Natural killer cell (primary cell): Measurements from ENCODE around the gene DCX. TPM values are rescaled to one million over a fixed set of nuclear protein-coding genes. Genes with fewer than 3 reads are reported as not detected.

Source experiments
- ATAC-seq, 3 donors: fragments of 150-1000 bp in 2 of 3; fragments of 200-7000 bp in 1 of 3; cut with Tn5 transposase; 1 replicate in 1 of 3; 2 replicates in 2 of 3; pipeline ENCODE4 v1.10.0; 2021; ENCODE audit warnings: mild to moderate bottlenecking in 2 of 3, moderate library complexity in 2 of 3
- DNase-seq, 2 donors: peaks; one replicate each; pipeline versions ENCODE4 v3.0.0 to v3.0.0-alpha.2; 2013 to 2021; ENCODE audit warnings: mixed read lengths in 1 of 2
- H3K27ac ChIP-seq: one replicate; pipeline ENCODE4 v1.5.1; 2013; ENCODE audit warnings: mild to moderate bottlenecking, low read length
- H3K27me3 ChIP-seq: one replicate; pipeline ENCODE4 v1.6.1; 2013; ENCODE audit warnings: low read length; ENCODE audit not compliant: control insufficient read depth, insufficient read depth
- H3K36me3 ChIP-seq: one replicate; pipeline ENCODE4 v1.6.1; 2013; ENCODE audit warnings: low read length; ENCODE audit not compliant: control insufficient read depth, insufficient read depth
- H3K4me1 ChIP-seq: one replicate; pipeline ENCODE4 v1.6.1; 2013; ENCODE audit warnings: low read length; ENCODE audit not compliant: control insufficient read depth, insufficient read depth
- H3K4me3 ChIP-seq: one replicate; pipeline ENCODE4 v1.5.1; 2013; ENCODE audit warnings: low read length
- H3K9me3 ChIP-seq: one replicate; pipeline ENCODE4 v1.6.1; 2013; ENCODE audit warnings: low read length; ENCODE audit not compliant: control insufficient read depth, insufficient read depth
- H3K27ac Mint-ChIP-seq, 2 donors: one replicate each; pipeline ENCODE4 v1.8.0; 2022; ENCODE audit warnings: mild to moderate bottlenecking in 2 of 2, mixed read lengths in 2 of 2, moderate library complexity in 1 of 2
- H3K27me3 Mint-ChIP-seq, 2 donors: one replicate each; pipeline ENCODE4 v1.8.0; 2022; ENCODE audit warnings: low read depth in 2 of 2, mixed read lengths in 2 of 2
- H3K36me3 Mint-ChIP-seq: one replicate; pipeline ENCODE4 v1.8.0; 2022; ENCODE audit warnings: mixed read lengths
- H3K4me1 Mint-ChIP-seq, 2 donors: one replicate each; pipeline ENCODE4 v1.8.0; 2022; ENCODE audit warnings: mixed read lengths in 2 of 2
- H3K4me3 Mint-ChIP-seq: one replicate; pipeline ENCODE4 v1.8.0; 2022; ENCODE audit warnings: mild to moderate bottlenecking, moderate library complexity, mixed read lengths
- H3K9me3 Mint-ChIP-seq, 2 donors: one replicate each; pipeline ENCODE4 v1.8.0; 2022; ENCODE audit warnings: mixed read lengths in 2 of 2
- WGBS: methylation state at CpG from one replicate; pipeline ENCODE4 v1.1.7; 2013; ENCODE audit warnings: missing lambda C conversion rate; ENCODE audit not compliant: insufficient coverage; 5-methylcytosine and 5-hydroxymethylcytosine counted together
- intact Hi-C: fragments of 100-400 bp; cut with micrococcal nuclease; formaldehyde crosslinking; loops from one replicate; pipeline ENCODE4 v1.14.2; 2022
- total RNA-seq, 4 donors: library from RNA; stranded (reverse); fragments of 120-200 nt in 1 of 4; gene quantifications; one replicate each; pipeline versions ENCODE4 v1.2.3 to v1.2.4, GENCODE V29; 2013 to 2022
- TF ChIP-seq, protein P1 (sequence below): fragments of 200-600 bp; IDR thresholded peaks from one replicate; pipeline ENCODE4 v1.8.0; 2022; ENCODE audit warnings: antibody characterized with exemption

Gene DCX
- total RNA-seq, 3 donors from 2014 or later (not counting 1 experiment from before 2014, with no cell fraction given): not detected

- Histone ChIP-seq H3K9me3 (no peaks in the 10 kb centered on the region), H3K36me3 (no peaks in the 10 kb centered on the region), H3K27me3 (no peaks in the 10 kb centered on the region), H3K27ac (no peak overlapping the region), H3K4me1 (no peaks in the 10 kb centered on the region), H3K4me3 (no peak overlapping the region)
- intact Hi-C loops: no loop called here
- no peak overlapping the region for H3K27ac Mint-ChIP-seq
- DNase-seq (no peak), ATAC-seq (no peak)
- H3K4me3 Mint-ChIP-seq: no peak overlapping the region
- no CpG with 5 or more reads among the region's 3 CpGs for WGBS
- peaks cover 0 to 14% of the 10 kb centered on the region in 2 donors for H3K27me3 Mint-ChIP-seq
- no peaks in the 10 kb centered on the region for H3K9me3 Mint-ChIP-seq
- no peaks in the 10 kb centered on the region for H3K4me1 Mint-ChIP-seq
- no peaks in the 10 kb centered on the region for H3K36me3 Mint-ChIP-seq
- TF ChIP-seq, protein P1, sequence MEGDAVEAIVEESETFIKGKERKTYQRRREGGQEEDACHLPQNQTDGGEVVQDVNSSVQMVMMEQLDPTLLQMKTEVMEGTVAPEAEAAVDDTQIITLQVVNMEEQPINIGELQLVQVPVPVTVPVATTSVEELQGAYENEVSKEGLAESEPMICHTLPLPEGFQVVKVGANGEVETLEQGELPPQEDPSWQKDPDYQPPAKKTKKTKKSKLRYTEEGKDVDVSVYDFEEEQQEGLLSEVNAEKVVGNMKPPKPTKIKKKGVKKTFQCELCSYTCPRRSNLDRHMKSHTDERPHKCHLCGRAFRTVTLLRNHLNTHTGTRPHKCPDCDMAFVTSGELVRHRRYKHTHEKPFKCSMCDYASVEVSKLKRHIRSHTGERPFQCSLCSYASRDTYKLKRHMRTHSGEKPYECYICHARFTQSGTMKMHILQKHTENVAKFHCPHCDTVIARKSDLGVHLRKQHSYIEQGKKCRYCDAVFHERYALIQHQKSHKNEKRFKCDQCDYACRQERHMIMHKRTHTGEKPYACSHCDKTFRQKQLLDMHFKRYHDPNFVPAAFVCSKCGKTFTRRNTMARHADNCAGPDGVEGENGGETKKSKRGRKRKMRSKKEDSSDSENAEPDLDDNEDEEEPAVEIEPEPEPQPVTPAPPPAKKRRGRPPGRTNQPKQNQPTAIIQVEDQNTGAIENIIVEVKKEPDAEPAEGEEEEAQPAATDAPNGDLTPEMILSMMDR: no peak
Observed at GRCh38 chrX:111360839-111361238, 51.2 kb downstream of the DCX start.

GRCh38 chrX:111355523-111356115 lies 56.4 kb downstream of the DCX start:
- no peak overlapping the region for H3K27ac Mint-ChIP-seq

DNA sequence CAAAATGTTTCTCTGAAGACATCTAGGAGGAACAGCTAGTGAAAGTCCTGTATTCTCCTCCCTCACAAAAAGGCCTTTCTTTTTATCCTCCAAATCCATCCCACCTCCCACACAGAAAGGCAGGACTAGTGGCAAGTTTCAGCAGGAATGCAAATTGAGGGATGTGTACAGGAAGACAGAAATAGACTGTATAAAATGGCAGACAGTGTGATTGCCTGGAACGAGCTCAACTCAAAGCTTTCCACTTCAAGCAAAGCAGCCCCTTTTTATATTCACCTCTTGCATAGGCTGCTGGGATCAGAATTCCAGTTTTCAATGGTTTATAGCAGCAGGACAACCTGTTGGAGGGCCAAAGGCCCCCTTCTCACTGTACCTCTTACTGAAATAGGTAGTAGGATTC lies 57.5 kb downstream of the DCX start:
- no peaks in the 10 kb centered on the region for H3K36me3 ChIP-seq
- no peaks in the 10 kb centered on the region for H3K27me3 ChIP-seq
- H3K27ac ChIP-seq: no peak overlapping the region
- 50% methylated on average over 1 of the region's 1 CpG for WGBS
- no peak for DNase-seq
- ATAC-seq: no peak
- TF ChIP-seq, protein P1: no peak
- H3K9me3 ChIP-seq: no peaks in the 10 kb centered on the region
- no peaks in the 10 kb centered on the region for H3K4me1 ChIP-seq
- Mint-ChIP-seq H3K4me3 (no peak overlapping the region), H3K27ac (no peak overlapping the region), H3K9me3 (peaks cover 0 to 6% of the 10 kb centered on the region in 2 donors), H3K27me3 (peaks cover 0 to 14% of the 10 kb centered on the region in 2 donors), H3K4me1 (no peaks in the 10 kb centered on the region), H3K36me3 (no peaks in the 10 kb centered on the region)
- intact Hi-C loops: no loop called here
- H3K4me3 ChIP-seq: no peak overlapping the region

More at GRCh38 chrX:111355523-111356115, 56.4 kb downstream of the DCX start:
- Histone ChIP-seq H3K4me1 (no peaks in the 10 kb centered on the region), H3K27ac (no peak overlapping the region), H3K4me3 (no peak overlapping the region), H3K9me3 (no peaks in the 10 kb centered on the region), H3K36me3 (no peaks in the 10 kb centered on the region), H3K27me3 (no peaks in the 10 kb centered on the region)
- TF ChIP-seq, protein P1: no peak
- ATAC-seq (no peak), DNase-seq (no peak)
- Mint-ChIP-seq H3K27me3 (peaks cover 0 to 14% of the 10 kb centered on the region in 2 donors), H3K4me1 (no peaks in the 10 kb centered on the region), H3K36me3 (no peaks in the 10 kb centered on the region), H3K9me3 (peaks cover 0 to 4% of the 10 kb centered on the region in 2 donors), H3K4me3 (no peak overlapping the region)
- intact Hi-C loops: no loop called here
- no CpG with 5 or more reads among the region's 2 CpGs for WGBS

DNA sequence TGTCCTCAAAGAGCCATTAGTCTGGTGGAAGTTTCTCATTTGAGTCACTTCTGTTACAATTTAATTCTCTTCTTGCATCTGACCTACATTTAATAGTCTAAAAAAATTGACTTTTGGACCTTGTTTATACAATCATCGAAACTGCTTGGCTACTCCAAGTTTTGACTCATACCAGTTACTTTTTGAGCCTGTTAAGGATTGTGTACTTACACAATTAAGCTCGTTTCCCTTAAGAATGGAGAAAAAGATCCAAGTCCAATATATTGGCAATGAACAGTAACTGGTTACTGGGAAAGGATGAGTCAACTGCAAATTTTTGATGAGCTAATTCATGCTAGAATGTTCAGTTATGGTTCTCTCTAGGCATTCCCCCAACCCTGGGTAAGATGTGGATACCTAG lies 58.2 kb downstream of the DCX start:
- 83% methylated on average over 2 of the region's 2 CpGs for WGBS
- H3K36me3 Mint-ChIP-seq: no peaks in the 10 kb centered on the region
- no peak for ATAC-seq

More for the DNA sequence above, 58.2 kb downstream of the DCX start:
- intact Hi-C loops: no loop called here
- H3K4me1 Mint-ChIP-seq: no peaks in the 10 kb centered on the region
- no peak overlapping the region for H3K4me3 Mint-ChIP-seq
- DNase-seq: no peak
- no peak overlapping the region for H3K27ac Mint-ChIP-seq
- TF ChIP-seq, protein P1: no peak
- Histone ChIP-seq H3K9me3 (no peaks in the 10 kb centered on the region), H3K27ac (no peak overlapping the region), H3K27me3 (no peaks in the 10 kb centered on the region), H3K4me1 (no peaks in the 10 kb centered on the region), H3K4me3 (no peak overlapping the region), H3K36me3 (no peaks in the 10 kb centered on the region)
- H3K27me3 Mint-ChIP-seq: peaks cover 0 to 7% of the 10 kb centered on the region in 2 donors
- peaks cover 0 to 6% of the 10 kb centered on the region in 2 donors for H3K9me3 Mint-ChIP-seq
